BLaER1 (cell line): ENCODE measurements around the gene KRT77.
A peak's percentile ranks its signal among the peaks of the same experiment; 100 is the strongest.
"Not testable (repeated sequence)": the region's sequence is repeated elsewhere in the genome, so short reads cannot be mapped to it uniquely, and the experiment has no call there.

Experiments used
- H3K27ac ChIP-seq: shearing (Covaris generic); formaldehyde crosslinking; 2 replicates; pipeline ENCODE4 v1.8.1; 2022
- H3K27me3 ChIP-seq: shearing (Covaris generic); formaldehyde crosslinking; 2 replicates; pipeline ENCODE4 v1.8.1; 2022
- H3K36me3 ChIP-seq: shearing (Covaris generic); formaldehyde crosslinking; 2 replicates; pipeline ENCODE4 v1.8.1; 2022
- H3K4me1 ChIP-seq: shearing (Covaris generic); formaldehyde crosslinking; 2 replicates; pipeline ENCODE4 v1.8.1; 2022
- H3K4me2 ChIP-seq: shearing (Covaris generic); formaldehyde crosslinking; 2 replicates; pipeline ENCODE4 v1.8.1; 2022
- H3K4me3 ChIP-seq: shearing (Covaris generic); formaldehyde crosslinking; 2 replicates; pipeline ENCODE4 v1.8.1; 2022
- H3K9ac ChIP-seq: shearing (Covaris generic); formaldehyde crosslinking; 2 replicates; pipeline ENCODE4 v1.8.1; 2022
- H3K9me3 ChIP-seq: shearing (Covaris generic); formaldehyde crosslinking; 2 replicates; pipeline ENCODE4 v1.8.1; 2022
- H4K20me1 ChIP-seq: shearing (Covaris generic); formaldehyde crosslinking; 2 replicates; pipeline ENCODE4 v1.8.1; 2022
- Cebpa-rat ChIP-seq: shearing (Covaris generic); IDR thresholded peaks from 2 replicates; pipeline ENCODE4 v1.8.1; 2022

The KRT77 gene

DNA sequence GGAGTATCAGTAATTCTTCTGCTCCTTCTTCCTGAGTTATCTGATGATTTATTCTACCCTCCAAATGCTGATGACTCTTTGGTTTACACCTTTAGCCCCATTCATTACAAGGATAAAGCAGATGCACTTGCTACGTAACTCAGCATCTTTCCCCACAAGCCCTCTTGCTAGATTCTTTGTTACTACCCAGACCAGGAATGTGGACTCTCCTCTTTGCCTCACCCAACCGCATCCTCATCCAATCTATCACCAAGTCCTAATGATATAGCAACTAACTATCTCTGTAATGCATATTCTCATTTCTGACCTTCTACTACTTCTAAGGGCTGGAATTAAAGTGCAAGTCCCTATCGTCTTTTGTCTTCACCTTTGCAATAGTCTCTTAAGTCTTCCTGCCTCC lies 32.4 kb downstream of the KRT77 start:
- H3K4me2 ChIP-seq: no peak overlapping the region
- no peak overlapping the region for H3K9ac ChIP-seq
- H3K4me1 ChIP-seq: no peaks in the 10 kb centered on the region
- no peak overlapping the region for H3K27ac ChIP-seq
- H3K27me3 ChIP-seq: no peaks in the 10 kb centered on the region
- no peak overlapping the region for H3K4me3 ChIP-seq
- no peaks in the 10 kb centered on the region for H3K36me3 ChIP-seq
- no peaks in the 10 kb centered on the region for H3K9me3 ChIP-seq
- H4K20me1 ChIP-seq: no peaks in the 10 kb centered on the region
- no peak for TF ChIP-seq Cebpa-rat

DNA sequence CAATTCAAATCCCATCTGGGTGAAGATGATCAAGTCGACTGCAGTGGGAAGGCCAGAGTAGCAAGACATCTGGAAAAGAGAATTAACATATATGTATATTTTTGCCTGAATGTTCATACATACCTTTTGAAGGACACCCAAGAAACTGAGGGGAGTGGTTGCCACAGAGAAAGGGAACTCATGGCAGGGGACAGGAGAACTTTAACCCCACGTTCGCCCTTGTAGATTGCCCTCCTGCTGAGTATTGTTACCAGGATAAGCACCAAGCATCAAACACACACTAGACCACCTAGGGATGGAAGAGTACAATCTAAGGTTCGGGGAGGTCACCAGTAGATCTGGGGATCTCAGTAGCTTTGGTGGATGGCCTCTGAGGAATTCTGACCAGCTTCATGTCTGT lies 32.8 kb downstream of the KRT77 start:
- Histone ChIP-seq H3K27ac (no peak overlapping the region), H3K9me3 (no peaks in the 10 kb centered on the region), H4K20me1 (no peaks in the 10 kb centered on the region), H3K36me3 (no peaks in the 10 kb centered on the region), H3K9ac (no peak overlapping the region), H3K4me3 (no peak overlapping the region), H3K4me2 (no peak overlapping the region), H3K4me1 (no peaks in the 10 kb centered on the region), H3K27me3 (no peaks in the 10 kb centered on the region)
- no peak for TF ChIP-seq Cebpa-rat

DNA sequence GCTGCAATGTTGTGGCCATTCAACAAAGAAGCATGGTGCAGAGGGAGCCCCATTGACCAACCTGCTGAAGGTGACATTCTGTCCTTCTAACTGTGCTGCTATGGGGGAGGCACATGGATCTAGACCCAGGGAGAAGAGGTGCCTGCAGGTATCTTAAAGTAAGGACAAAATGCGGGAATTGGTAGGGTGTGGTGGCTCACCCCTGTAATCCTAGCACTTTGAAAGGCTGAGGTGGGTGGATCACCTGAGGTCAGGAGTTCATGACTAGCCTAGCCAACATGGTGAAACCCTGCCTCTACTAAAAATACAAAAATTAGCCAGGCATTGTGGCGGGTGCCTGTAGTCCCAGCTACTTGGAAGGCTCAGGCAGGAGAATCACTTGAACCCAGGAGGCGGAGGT lies 33.4 kb downstream of the KRT77 start:
- not testable (repeated sequence) for H3K9ac ChIP-seq, H3K4me3 ChIP-seq, H3K4me2 ChIP-seq, H3K36me3 ChIP-seq, H3K4me1 ChIP-seq, H3K27ac ChIP-seq, H3K27me3 ChIP-seq, H4K20me1 ChIP-seq, H3K9me3 ChIP-seq

DNA sequence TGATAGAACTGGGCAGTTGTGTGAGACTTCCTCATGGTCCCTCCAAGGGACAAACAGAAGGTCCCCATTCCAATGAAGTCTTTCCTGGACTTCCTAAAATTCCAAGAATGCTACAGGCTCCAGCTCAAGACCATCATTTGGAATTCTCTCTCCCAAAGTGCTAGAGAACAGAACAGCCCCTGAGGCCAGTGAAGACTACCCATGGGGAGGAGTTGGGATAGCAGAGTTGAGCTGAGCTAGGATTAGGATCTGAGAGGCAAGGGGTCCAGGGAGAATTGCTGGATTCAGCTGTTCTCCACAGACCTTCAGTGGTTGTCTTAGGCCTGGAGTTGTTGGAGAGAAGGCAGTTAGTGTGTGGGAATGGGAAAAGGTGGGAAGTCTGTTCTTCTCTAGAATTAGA lies 33.9 kb downstream of the KRT77 start:
- Histone ChIP-seq H3K9ac (no peak overlapping the region), H4K20me1 (no peaks in the 10 kb centered on the region), H3K9me3 (no peaks in the 10 kb centered on the region), H3K27ac (no peak overlapping the region), H3K4me2 (no peak overlapping the region), H3K4me3 (no peak overlapping the region), H3K4me1 (no peaks in the 10 kb centered on the region), H3K27me3 (no peaks in the 10 kb centered on the region), H3K36me3 (no peaks in the 10 kb centered on the region)
- no peak for TF ChIP-seq Cebpa-rat

DNA sequence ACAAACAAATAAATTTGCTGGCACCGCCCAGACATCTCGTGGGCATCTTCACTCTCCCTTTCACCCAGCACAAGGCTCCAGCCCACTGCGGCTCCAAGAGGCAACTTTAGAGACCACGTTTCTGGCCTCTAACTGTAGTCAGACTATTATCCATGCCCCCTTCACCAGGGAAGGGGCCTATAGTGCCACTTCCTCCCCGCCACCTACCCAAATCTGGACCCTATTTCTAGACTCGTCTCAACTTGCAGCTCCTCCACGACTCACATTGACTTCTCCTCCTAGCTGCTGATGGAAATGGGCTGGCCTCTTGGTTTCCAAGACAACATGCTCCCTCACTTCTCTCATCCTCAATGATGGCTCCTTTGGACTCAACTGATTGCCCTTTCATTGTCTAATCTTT lies 35.4 kb downstream of the KRT77 start:
- H3K9ac ChIP-seq: no peak overlapping the region
- no peaks in the 10 kb centered on the region for H3K9me3 ChIP-seq

DNA sequence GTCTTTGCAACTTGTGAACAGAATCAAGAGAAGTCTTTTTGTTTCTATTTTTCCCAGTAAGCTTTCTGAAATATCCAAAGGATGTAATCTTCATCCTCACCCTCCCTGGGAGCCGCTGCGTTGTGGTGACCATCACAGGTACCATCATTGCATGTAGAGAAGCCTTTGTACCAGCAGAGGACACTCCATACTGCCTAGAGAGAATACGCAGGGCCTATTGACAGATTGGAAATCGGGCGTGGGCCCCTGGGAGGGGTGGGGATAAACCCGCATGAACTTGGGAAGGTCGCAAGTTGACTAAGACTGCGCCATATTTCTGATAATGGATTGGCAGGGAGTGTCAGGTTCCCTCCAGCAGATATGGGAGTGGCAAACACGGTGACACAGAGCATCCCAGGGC lies 35.8 kb downstream of the KRT77 start:
- Histone ChIP-seq H3K27me3 (no peaks in the 10 kb centered on the region), H3K9ac (no peak overlapping the region), H4K20me1 (no peaks in the 10 kb centered on the region), H3K4me3 (no peak overlapping the region), H3K27ac (no peak overlapping the region), H3K9me3 (no peaks in the 10 kb centered on the region), H3K36me3 (no peaks in the 10 kb centered on the region), H3K4me1 (peaks cover 10% of the 10 kb centered on the region), H3K4me2 (no peak overlapping the region)
- no peak for TF ChIP-seq Cebpa-rat

More for the DNA sequence above, 35.4 kb downstream of the KRT77 start:
- Histone ChIP-seq H3K4me3 (no peak overlapping the region), H3K36me3 (no peaks in the 10 kb centered on the region), H3K4me1 (peaks cover 6% of the 10 kb centered on the region), H3K27ac (no peak overlapping the region), H4K20me1 (no peaks in the 10 kb centered on the region), H3K27me3 (no peaks in the 10 kb centered on the region), H3K4me2 (no peak overlapping the region)
- no peak for TF ChIP-seq Cebpa-rat

DNA sequence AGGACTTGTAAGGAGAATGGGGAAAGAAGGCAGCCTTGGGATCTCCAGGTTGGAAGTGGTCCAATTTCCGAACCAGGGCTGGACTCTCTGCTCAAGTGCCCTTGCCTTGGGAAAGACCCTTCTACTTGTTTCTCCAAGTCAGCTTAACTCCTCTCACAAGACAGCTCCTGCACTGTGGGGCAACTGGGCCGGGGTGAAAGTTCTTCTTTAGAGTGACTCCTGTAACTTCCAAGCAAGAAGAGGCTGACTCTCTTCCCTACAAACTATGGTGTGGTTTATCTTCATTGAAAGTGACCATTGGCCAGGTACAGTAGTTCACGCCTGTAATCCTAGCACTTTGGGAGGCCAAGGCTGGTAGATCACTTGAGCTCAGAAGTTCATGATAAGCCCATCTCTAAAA lies 36.9 kb downstream of the KRT77 start:
- no peaks in the 10 kb centered on the region for H3K36me3 ChIP-seq
- no peaks in the 10 kb centered on the region for H3K27me3 ChIP-seq
- no peak overlapping the region for H3K9ac ChIP-seq
- TF ChIP-seq Cebpa-rat: no peak
- peaks cover 20% of the 10 kb centered on the region for H3K4me1 ChIP-seq
- H4K20me1 ChIP-seq: no peaks in the 10 kb centered on the region
- no peaks in the 10 kb centered on the region for H3K9me3 ChIP-seq
- no peak overlapping the region for H3K4me2 ChIP-seq
- H3K4me3 ChIP-seq: no peak overlapping the region
- no peak overlapping the region for H3K27ac ChIP-seq

DNA sequence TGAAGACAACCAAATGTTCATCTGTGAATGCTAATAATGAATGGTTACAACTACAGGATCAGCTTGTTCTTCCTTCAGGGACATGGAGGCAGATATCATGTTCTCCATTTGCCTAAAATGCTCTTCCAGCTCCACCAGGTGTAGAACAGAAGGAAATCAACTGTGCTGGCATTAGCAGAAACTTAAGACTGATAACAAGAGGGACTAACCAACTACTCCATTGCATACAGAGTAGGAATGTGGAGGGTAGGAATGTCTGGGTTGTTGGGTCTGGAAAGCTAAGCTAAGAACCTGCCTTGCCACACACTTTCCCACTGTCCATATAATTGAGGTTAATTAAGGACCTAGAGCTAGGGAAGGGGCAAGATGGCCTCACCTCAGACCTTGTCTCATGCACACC lies 39.9 kb downstream of the KRT77 start:
- no peaks in the 10 kb centered on the region for H4K20me1 ChIP-seq
- H3K36me3 ChIP-seq: no peaks in the 10 kb centered on the region
- no peak overlapping the region for H3K4me3 ChIP-seq
- H3K27ac ChIP-seq: no peak overlapping the region; the same call in 1 of the 2 replicates
- H3K27me3 ChIP-seq: no peaks in the 10 kb centered on the region
- peaks cover 50% of the 10 kb centered on the region for H3K4me1 ChIP-seq
- H3K4me2 ChIP-seq: peak overlapping the region; percentile 70
- H3K9ac ChIP-seq: no peak overlapping the region
- no peaks in the 10 kb centered on the region for H3K9me3 ChIP-seq
- TF ChIP-seq Cebpa-rat: no peak

DNA sequence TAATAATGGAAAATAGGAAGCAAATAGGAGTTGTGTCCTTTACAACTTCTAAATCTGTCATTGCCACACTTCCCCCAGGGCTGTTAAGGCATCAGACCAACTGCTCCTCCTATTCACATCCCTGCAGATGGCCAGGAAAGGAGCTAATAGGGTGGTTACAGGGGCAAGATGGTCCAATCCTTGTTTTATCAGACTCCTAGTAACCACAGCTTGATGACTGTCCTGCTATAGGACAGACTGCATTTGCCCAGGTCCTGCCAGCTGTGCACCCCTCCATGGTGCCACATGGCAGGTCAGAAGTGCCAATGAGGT lies 40.5 kb downstream of the KRT77 start:
- Histone ChIP-seq H4K20me1 (no peaks in the 10 kb centered on the region), H3K4me3 (no peak overlapping the region), H3K9ac (no peak overlapping the region), H3K36me3 (no peaks in the 10 kb centered on the region), H3K9me3 (no peaks in the 10 kb centered on the region), H3K4me2 (peak overlapping the region; percentile 70), H3K27ac (peak overlapping the region; percentile 54; the same call in 1 of the 2 replicates), H3K27me3 (no peaks in the 10 kb centered on the region), H3K4me1 (peaks cover 50% of the 10 kb centered on the region)
- TF ChIP-seq Cebpa-rat: no peak

DNA sequence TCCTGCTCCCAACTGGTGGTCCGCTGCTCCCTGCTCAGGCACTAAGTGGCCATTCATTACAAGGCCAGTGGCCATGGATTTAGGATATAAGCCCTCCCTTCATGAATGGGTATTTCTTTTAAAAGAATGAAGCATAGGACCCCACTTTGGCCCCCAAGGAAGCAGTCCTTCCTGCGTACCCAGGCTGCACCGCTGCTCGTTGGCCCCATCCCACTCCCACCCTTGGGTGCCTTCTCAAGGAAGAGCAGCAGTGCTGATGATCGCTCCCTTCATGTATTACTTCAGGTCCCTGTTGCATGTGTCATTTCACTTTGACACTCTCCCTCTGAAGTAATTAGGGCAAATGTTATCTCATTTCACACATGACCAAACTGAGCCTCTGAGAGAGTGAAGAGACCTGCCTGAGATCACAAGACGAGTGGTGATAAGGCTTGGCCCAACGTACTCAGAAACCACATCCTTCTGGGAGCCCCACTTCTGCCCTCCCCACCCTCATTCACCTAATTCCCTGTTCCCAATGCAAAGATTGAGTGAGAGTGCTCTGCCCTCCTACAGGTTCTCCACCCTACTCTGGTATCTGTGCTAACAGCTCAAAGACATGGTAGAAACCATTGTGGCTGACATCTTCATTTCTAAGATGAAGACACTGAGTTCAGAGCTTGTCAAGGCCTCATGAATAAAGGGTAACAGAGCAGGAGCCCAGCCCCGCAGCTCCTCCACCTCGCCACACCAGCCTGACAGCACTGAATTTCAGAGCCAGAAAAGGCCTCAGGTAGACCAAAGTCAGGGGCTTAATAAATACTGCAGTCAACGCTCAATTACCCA lies 41.0 kb downstream of the KRT77 start:
- H3K27me3 ChIP-seq: no peaks in the 10 kb centered on the region
- no peaks in the 10 kb centered on the region for H3K36me3 ChIP-seq
- H3K4me1 ChIP-seq: peaks cover 50% of the 10 kb centered on the region
- H4K20me1 ChIP-seq: no peaks in the 10 kb centered on the region
- H3K27ac ChIP-seq: peak overlapping the region; percentile 54; the same call in 1 of the 2 replicates
- no peaks in the 10 kb centered on the region for H3K9me3 ChIP-seq
- no peak overlapping the region for H3K9ac ChIP-seq
- TF ChIP-seq Cebpa-rat: no peak
- no peak overlapping the region for H3K4me3 ChIP-seq
- H3K4me2 ChIP-seq: peak overlapping the region; percentile 70

DNA sequence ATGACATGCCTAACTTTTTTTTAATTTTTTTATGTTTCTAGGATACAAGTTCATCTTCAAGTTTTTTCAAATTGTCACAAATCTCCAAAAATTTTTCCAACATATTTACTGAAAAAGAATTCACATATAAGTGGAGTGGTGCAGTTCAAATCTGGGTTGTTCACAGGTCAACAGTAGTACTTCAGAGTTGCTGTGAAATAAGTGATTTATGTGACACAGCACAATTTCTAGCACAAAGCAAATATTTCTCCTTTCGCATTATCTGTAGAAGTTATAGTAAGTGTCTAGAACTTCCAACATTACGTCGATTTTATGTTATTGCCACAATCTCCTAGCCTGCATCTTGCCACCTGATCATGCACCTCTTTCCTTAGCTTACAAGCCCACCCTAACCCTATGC lies 41.7 kb downstream of the KRT77 start:
- no peaks in the 10 kb centered on the region for H3K36me3 ChIP-seq
- H4K20me1 ChIP-seq: no peaks in the 10 kb centered on the region
- H3K9me3 ChIP-seq: no peaks in the 10 kb centered on the region
- no peaks in the 10 kb centered on the region for H3K27me3 ChIP-seq
- TF ChIP-seq Cebpa-rat: no peak
- 0 out of 2 replicates have a peak overlapping the region, but pooled peaks have one; percentile 54 for H3K27ac ChIP-seq
- peak overlapping the region; percentile 70 for H3K4me2 ChIP-seq
- H3K4me1 ChIP-seq: peaks cover 50% of the 10 kb centered on the region
- no peak overlapping the region for H3K4me3 ChIP-seq
- no peak overlapping the region for H3K9ac ChIP-seq
